Measurements from ENCODE around the gene ITGB4.

ITGB4 gene

GRCh38 chr17:75693500-75694481 lies 27.5 kb upstream of the ITGB4 start:
- H3K27ac ChIP-seq (ENCODE audit: low read length), result no peak overlapping the region
- no peaks in the 10 kb centered on the region for H3K9me3 ChIP-seq (replicated peaks; ENCODE audit: insufficient read depth, low read length)
- H3F3A ChIP-seq (ENCODE audit: insufficient read depth, low read length), result peaks cover 13% of the 10 kb centered on the region
- no peaks in the 10 kb centered on the region for H3K36me3 ChIP-seq (replicated peaks; ENCODE audit: insufficient read depth, low read length)
- no peak overlapping the region for H3K4me2 ChIP-seq (ENCODE audit: low read depth, low read length)
- no peak overlapping the region for H3K9ac ChIP-seq (ENCODE audit: low read length)
- TF ChIP-seq CTCF (IDR thresholded peaks at IDR 0.05; ENCODE audit: low read length) (no peak), EZH2phosphoT487 (IDR thresholded peaks at IDR 0.05; ENCODE audit: low read length) (no peak), EZH2 (optimal IDR thresholded peaks at IDR 0.05; ENCODE audit: low read depth, low read length) (no peak)
- DNase-seq, result no peak
- H4K20me1 ChIP-seq (ENCODE audit: insufficient read depth, low read length), result no peaks in the 10 kb centered on the region
- peaks cover 75% of the 10 kb centered on the region for H3K79me2 ChIP-seq (ENCODE audit: low read length)
- H3K27me3 ChIP-seq (replicated peaks; ENCODE audit: insufficient read depth, low read length), result no peaks in the 10 kb centered on the region
- peaks cover 17% of the 10 kb centered on the region for H3K4me1 ChIP-seq (ENCODE audit: low read length)
- no peaks in the 10 kb centered on the region for H3K9me2 ChIP-seq (replicated peaks; ENCODE audit: insufficient read depth, low read length)
- H3K4me3 ChIP-seq (ENCODE audit: low read length), result no peak overlapping the region
- no peak overlapping the region for H2AFZ ChIP-seq (ENCODE audit: low read length)

DNA sequence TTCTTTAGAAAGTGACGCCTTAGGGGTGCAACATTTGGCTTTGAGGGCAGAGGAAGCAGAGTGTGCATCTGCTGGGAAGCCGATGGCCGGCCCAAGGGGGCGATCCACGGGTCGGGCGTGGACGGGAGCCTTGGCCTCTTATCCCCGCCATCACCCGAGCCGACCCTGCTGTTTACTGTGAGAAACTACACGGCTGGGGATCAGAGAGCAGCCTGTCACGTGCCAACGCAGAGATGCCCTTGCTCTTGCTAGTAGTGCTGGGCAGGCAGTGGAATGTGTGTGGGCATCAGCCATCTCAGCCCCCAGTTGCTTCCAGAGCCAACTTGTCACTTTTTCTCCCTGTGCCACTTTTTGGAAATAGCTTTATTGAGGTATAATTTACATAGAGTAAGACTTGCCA lies 26.7 kb upstream of the ITGB4 start:
- no peaks in the 10 kb centered on the region for H3K9me2 ChIP-seq (replicated peaks; ENCODE audit: insufficient read depth, low read length)
- no peaks in the 10 kb centered on the region for H4K20me1 ChIP-seq (ENCODE audit: insufficient read depth, low read length)
- H3K9me3 ChIP-seq (replicated peaks; ENCODE audit: insufficient read depth, low read length), result no peaks in the 10 kb centered on the region
- H2AFZ ChIP-seq (ENCODE audit: low read length), result no peak overlapping the region
- no peak overlapping the region for H3K9ac ChIP-seq (ENCODE audit: low read length)
- peaks cover 77% of the 10 kb centered on the region for H3K79me2 ChIP-seq (ENCODE audit: low read length)
- peaks cover 11% of the 10 kb centered on the region for H3K4me1 ChIP-seq (ENCODE audit: low read length)
- peaks cover 6% of the 10 kb centered on the region for H3F3A ChIP-seq (ENCODE audit: insufficient read depth, low read length)
- no peaks in the 10 kb centered on the region for H3K36me3 ChIP-seq (replicated peaks; ENCODE audit: insufficient read depth, low read length)
- TF ChIP-seq EZH2 (optimal IDR thresholded peaks at IDR 0.05; ENCODE audit: low read depth, low read length), result no peak
- no peak for TF ChIP-seq EZH2phosphoT487 (IDR thresholded peaks at IDR 0.05; ENCODE audit: low read length)
- no peak for TF ChIP-seq CTCF (IDR thresholded peaks at IDR 0.05; ENCODE audit: low read length)
- no peak overlapping the region for H3K4me3 ChIP-seq (ENCODE audit: low read length)
- H3K27ac ChIP-seq (ENCODE audit: low read length), result no peak overlapping the region
- DNase-seq, result no peak
- H3K4me2 ChIP-seq (ENCODE audit: low read depth, low read length), result no peak overlapping the region
- no peaks in the 10 kb centered on the region for H3K27me3 ChIP-seq (replicated peaks; ENCODE audit: insufficient read depth, low read length)

DNA sequence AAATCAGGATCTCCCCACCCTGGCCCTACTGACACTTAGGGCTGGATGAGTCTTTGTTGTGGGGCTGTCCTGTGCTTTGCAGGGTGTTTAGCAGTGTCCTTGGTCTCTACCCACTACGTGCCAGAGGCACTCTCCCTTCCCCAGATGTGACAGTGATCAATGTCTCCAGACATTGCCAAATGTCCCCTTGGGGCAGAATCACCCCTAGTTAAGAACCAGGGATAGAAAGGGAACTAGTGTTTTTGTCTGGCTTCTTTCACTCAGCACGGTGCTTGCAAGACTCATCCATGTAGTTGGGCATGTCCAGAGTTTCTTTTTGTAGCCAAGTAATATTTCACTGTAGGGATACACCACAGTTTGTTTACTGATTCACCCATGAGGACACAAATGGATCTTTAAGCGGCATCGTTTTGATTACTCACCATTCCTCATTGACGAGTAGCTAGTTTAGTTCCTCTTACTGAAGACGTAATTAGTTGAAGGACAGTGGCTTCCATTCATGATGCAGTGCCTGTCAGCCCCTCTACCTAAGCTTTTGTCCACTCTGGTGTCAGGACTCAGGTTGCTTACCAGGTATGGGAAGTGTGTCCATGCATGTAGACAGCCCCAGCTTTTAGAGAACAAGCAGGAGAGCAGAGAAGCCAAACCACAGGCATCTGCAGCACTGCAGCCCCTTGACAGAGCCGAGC lies 26.0 kb upstream of the ITGB4 start:
- H3K4me2 ChIP-seq (ENCODE audit: low read depth, low read length), result no peak overlapping the region
- TF ChIP-seq CTCF (IDR thresholded peaks at IDR 0.05; ENCODE audit: low read length), result no peak
- no peak for TF ChIP-seq EZH2phosphoT487 (IDR thresholded peaks at IDR 0.05; ENCODE audit: low read length)
- no peak for TF ChIP-seq EZH2 (optimal IDR thresholded peaks at IDR 0.05; ENCODE audit: low read depth, low read length)
- H3K9ac ChIP-seq (ENCODE audit: low read length), result no peak overlapping the region
- no peak overlapping the region for H2AFZ ChIP-seq (ENCODE audit: low read length)
- DNase-seq, result no peak
- H3F3A ChIP-seq (ENCODE audit: insufficient read depth, low read length), result no peaks in the 10 kb centered on the region
- peaks cover 7% of the 10 kb centered on the region for H3K4me1 ChIP-seq (ENCODE audit: low read length)
- no peaks in the 10 kb centered on the region for H4K20me1 ChIP-seq (ENCODE audit: insufficient read depth, low read length)
- H3K79me2 ChIP-seq (ENCODE audit: low read length), result peaks cover 75% of the 10 kb centered on the region
- H3K9me2 ChIP-seq (replicated peaks; ENCODE audit: insufficient read depth, low read length), result no peaks in the 10 kb centered on the region
- H3K9me3 ChIP-seq (replicated peaks; ENCODE audit: insufficient read depth, low read length), result no peaks in the 10 kb centered on the region
- no peaks in the 10 kb centered on the region for H3K27me3 ChIP-seq (replicated peaks; ENCODE audit: insufficient read depth, low read length)
- no peak overlapping the region for H3K27ac ChIP-seq (ENCODE audit: low read length)
- H3K36me3 ChIP-seq (replicated peaks; ENCODE audit: insufficient read depth, low read length), result no peaks in the 10 kb centered on the region
- no peak overlapping the region for H3K4me3 ChIP-seq (ENCODE audit: low read length)
